Right renal pelvis (tissue), 4 donors: ENCODE measurements around the gene CDSN. TPM values are rescaled to one million over a fixed set of nuclear protein-coding genes. Genes with fewer than 3 reads are reported as not detected.
"Not testable (repeated sequence)": the region's sequence is repeated elsewhere in the genome, so short reads cannot be mapped to it uniquely, and the experiment has no call there.

Experiments
- DNase-seq, 4 donors: peaks; one replicate each; pipeline ENCODE4 v3.0.0-alpha.2; 2013; ENCODE audit warnings: low read depth in 4 of 4, low spot score in 3 of 4, missing footprints in 1 of 4
- polyA plus RNA-seq, 4 donors: library from polyadenylated mRNA; unstranded; fragments of 120-200 nt; gene quantifications; one replicate each; pipeline ENCODE4 v1.2.1, GENCODE V29; 2013; ENCODE audit not compliant: insufficient read length in 4 of 4

Gene CDSN
- polyA plus RNA-seq, 4 donors: 0.03 TPM; not detected in 3

DNA sequence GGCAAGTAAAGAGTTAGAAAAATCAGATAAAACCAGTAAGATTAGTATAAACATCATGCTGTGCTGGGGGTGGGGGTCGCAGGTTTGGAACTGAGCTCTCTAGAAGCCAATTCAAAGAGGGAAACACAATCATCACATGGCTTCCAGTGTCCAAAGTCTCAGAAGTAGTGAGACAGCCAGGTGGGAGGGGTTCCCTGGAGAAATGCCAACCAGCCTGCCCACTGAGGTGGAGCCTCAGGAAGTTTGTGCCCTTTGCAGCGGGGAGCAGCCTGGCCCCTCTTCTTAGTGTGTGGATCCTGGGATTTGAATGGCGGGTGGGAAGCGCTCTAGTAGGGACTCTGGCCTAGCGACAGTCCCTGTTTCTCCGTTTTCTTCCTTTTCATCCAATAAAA is 29.3 kb downstream of the CDSN start:
- DNase-seq: no peak

DNA sequence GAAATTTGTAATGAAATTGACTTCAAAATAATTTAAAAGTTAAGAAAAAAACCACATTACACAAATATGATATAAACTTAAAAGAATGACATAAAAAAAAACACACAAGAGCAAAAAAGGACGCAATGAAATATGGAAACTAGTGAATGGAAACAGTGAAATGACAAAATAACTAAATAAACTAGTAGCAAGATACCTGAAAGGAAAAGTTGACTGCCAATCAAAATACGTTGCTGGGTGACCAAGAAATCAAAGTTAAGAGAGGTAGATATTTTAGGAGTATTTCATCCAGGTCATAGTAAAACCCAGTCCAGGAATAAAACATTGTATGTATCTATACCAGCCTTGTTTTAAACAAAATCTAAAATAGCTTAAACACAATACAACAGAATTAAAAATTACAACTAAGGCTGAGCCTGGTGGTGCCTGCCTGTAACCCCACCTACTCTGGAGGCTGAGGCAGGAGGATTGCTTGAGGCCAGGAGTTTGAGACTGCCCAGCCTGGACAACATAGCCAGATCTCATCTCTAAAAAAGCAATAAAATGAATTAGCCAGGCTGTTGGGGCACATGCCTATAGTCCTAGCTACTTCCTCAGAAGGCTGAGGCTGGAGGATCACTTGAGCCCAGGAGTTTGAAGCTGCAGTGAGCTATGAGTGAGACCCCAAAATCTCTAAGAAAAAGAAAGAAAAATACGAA is 29.8 kb downstream of the CDSN start:
- no peak for DNase-seq

DNA sequence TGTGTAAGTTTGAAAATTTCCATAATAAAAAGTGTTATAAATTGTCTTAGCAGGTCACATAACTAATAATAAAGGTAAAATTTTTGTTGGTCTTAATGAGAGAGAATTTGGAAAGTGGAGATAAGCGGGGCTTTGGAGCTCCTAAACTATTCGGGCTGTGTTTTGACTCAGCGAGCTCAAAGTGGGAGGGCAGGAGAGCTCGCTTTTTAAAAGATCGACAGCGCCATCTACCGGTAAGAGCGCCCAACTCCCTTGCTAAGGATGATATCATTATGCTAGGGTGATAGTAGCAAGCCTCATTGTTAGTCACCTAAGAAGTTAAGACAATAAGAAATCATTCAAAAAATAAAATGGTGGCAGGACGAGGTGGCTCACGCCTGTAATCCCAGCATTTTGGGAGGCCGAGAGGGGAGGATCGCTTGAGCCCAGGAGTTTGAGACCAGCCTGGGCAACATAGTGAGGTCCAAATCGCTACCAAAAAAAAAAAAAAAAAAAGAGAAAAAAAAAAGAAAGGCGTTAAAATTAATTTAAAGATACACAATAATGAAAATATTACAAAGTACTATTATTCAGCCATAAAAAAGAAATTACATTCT is 32.7 kb downstream of the CDSN start:
- DNase-seq: peak; percentile 77 to 83 (median 78)

DNA sequence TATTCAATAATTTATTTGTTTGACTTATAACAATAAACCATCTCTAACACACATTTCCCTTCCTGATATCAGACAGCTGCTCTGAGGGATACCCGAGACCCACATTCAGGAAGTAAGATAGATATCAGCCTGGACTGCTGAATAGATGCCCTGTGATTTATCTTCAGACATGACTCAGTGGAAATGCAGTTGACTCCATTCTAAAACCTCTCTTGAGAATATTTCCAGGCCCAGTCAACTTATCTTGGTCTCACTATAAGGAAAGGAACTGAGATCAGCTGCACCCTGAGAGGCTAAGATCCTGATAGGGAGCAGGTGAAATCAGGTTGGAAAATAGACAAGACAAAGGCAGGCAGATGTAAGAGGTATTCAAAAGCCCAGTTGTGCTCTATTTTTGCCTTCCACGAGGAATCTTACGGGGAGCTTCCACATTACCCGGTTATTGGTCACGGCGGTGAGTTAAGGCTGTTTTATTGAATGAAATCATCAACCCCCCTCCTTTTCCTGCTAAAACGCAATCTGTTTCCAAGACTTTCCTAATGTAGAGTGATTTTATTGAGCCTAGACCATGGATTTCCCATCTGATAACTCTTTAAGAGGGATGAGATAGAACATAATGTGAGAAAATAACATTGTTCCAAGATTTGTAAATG is 33.3 kb downstream of the CDSN start:
- no peak for DNase-seq

DNA sequence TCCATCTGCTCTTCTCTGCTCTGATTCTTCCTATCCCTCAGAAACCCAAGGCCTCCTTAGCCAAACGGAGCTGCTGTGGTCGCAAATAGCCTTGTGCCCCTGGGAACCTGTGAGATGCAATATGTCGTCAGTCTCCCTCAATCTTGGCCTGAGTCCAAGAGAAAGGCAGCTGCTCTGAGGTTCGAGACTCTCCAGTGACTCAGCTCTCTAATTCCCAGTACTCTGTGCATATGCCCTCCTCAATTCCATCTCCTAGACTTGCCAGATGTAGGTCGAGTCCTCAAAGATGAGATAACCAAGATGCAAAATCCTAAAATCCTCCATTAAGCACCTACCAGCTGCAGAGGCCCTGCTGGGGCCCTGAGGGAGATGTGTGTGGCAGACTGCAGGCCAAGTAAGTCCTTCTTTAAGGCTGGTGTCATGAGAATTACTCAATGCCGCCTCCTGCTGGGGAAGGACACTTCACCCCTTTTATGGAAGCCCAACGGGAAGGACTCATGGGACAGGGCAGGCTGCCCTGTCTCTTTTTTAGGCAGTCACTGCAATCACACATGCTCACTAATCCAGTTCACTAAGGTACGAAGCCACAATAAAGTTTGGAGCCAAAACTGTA is 36.4 kb downstream of the CDSN start:
- no peak for DNase-seq

DNA sequence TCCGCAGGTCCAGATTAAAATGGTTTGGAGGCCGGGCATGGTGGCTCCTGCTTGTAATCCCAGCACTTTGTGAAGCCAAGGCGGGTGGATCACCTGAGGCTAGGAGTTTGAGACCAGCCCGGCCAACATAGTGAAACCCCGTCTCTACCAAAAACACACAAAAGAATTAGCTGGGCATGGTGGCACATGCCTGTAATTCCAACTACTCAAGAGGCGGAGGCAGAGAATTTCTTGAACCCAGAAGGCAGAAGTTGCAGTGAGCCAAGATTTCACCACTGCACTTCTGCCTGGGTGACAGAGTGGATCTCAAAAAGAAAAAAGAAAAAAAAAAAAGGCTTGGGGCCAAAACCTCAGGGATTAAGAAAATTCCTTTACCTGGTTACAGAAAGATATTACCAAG is 38.4 kb downstream of the CDSN start:
- no peak for DNase-seq

DNA sequence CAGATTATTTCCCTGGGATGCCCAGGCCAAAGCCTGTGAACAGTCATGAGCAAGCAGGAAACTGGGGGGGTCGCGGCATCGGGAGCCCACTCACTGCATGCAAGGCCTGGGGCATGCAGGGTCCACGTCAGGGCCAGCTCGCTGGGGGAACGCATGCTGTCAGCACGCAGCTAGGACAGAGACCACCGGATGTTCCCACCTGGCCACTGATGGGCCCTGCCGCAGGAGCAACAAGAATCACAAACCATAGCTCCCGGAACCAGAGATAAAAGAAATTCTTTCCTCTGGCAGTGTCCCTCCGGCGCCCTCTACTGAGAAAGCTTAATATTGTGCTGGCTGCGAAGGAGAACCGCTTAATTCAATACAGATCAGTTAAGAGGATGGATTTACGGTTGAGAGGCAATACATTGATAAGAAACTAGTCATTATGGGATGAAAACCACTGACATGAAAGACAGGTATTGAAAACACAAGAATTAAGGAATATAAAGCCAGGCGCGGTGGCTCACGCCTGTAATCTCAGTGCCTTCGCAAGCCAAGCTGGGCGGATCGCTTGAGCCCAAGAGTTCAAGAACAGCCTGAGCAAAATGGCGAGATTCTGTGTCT is 40.5 kb downstream of the CDSN start:
- peak in 3 of 4 donors; percentile 44 to 63 (median 45) for DNase-seq

DNA sequence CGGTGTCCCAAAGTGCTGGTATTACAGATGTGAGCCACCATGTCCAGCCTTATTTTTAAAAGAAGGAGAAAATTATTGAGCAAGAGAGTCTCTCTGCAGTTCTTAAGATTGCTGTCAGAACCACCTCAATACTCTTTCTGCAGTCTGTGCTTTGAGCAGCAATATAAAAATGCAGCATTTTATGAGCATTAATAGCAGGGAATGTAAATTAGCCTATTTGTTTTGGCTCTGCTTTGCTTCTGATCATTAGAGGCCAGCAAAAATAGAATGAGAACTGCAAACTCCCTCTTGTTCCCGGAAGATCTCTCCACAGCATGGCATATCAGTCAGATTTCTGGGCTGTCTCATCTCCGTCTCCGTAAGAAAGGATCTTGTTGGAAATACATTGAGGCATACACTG is 43.6 kb downstream of the CDSN start:
- no peak for DNase-seq

DNA sequence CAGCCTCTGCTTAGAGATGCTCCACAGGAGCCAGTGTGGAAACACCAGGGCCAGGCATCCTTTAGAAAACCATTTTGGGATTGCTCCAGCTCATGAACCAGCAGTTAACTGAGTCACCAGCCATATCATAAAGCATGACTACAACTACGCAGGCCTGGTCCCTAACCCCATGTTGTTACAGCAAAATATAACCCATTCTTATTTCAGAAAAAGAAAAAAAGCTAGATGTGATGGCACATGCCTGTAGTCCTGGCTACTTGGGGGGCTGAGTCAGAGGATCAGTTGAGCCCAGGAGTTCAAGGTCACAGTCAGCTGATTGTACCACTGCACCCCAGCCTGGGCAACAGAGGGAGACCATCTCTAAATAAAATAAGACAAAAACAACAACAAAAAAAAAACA is 44.7 kb downstream of the CDSN start:
- no peak for DNase-seq

DNA sequence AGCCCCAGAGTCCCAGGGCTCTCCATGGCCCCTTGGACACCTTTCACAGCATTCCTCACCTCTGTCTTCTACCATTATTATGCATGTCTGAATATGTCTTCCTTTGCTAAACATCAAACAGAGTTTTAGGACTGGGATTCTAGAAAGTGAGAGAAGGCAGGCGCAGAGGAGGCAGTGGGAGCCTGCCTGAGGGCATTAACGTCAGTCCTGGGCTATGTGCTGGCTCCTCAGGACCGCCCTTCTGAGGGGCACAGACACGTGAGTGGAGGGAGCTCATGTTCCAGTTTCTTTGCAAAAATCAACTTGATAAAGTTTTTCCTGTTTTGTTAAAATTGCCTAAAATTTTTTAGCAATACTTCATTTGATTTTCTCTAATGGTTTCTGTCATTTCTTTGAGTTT is 45.8 kb downstream of the CDSN start:
- no peak for DNase-seq

DNA sequence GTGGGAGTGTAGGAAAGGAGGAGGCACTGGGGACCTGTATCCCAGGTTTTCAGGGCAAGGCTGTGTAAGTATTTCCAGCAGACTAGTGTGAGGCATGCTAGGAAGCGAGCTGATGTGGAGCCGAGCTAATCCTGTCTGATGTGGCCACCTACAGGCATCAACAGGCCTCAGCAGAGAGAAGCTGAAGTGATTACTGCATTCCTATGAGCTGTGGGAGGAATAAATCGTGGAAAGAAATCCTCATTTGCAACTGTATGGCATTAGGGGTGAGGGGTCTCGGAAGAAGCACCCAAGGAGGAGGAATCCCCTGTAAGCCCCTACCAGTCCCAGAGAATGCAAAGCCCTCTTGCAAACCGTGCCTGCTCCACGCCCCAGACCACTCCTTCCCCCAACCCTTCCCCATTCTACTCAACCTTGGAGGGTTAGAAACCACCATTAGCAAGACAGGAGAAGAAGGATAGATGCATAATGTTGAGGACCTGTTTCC is 49.5 kb downstream of the CDSN start:
- peak in 1 of 4 donors; percentile 46 for DNase-seq

DNA sequence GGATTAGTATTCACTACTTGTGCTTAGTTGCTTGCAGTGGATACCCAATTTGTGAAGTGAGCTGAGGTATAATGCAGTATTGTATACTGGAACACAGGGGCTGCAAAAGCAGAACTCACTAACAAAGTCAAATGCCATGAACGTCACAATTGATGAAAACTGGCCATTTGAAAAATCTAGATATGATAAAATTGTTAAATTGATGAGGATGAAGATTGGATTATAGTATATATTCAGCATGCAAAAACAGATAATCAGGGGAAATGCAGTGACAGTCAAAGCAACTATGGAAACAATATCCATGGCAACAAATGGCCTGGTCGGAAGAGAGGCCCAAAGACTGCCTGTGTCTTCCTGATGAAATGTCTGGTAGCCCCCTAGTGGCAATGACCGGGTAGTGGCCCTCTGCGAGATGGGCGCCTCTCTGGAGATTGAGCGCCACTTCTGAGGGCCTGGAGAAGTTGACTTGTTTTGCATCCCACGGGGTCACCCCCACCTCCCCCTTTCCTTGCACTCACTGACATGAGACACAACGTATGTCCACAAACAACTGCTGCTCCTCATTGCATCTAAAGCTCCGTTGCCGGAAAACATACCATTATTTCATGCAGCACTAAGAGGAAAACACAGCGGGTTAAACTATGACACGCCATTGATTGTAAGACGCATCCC is 51.4 kb downstream of the CDSN start:
- peak in 3 of 4 donors; percentile 55 to 71 (median 69) for DNase-seq

DNA sequence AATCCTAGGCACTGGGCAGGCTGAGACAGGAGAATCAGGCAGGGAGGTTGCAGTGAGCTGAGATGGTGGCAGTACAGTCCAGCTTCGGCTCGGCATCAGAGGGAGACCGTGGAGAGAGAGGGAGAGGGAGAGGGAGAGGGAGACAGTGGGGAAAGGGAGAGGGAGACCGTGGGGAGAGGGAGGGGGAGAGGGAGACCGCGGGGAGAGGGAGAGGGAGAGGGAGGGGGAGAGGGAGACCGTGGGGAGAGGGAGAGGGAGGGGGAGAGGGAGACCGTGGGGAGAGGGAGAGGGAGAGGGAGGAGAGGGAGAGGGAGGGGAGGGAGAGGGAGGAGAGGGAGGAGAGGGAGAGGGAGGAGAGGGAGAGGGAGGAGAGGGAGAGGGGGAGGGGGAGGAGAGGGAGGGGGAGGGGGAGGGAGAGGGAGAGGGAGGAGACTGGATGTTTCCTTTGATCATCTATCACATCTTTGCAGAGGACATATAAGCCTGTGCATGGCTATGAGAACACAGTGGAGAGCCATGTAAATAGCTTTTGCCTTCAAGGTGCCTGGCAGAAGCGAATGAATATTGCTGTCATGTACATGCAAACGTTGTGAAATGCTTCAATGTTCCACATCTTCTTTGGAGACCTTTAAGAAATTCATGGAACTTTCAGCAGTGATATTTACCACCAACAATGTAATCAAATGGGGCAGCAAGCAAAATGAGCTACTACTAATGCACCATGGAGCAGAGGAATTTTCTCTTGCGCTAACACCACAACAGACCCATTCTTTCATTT is 52.2 kb downstream of the CDSN start:
- DNase-seq: not testable (repeated sequence)

DNA sequence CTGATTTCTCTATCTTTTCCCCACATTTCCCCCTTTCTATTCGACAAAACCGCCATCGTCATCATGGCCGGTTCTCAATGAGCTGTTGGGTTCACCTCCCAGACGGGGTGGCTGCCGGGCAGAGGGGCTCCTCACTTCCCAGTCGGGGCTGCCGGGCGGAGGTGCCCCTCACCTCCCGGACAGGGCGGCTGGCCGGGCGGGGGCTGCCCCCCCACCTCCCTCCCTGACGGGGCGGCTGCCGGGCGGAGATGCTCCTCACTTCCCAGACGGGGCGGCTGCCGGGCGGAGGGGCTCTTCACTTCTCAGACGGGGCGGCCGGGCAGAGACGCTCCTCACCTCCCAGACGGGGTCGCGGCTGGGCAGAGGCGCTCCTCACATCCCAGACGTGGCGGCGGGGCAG is 53.2 kb downstream of the CDSN start:
- DNase-seq: not testable (repeated sequence)

DNA sequence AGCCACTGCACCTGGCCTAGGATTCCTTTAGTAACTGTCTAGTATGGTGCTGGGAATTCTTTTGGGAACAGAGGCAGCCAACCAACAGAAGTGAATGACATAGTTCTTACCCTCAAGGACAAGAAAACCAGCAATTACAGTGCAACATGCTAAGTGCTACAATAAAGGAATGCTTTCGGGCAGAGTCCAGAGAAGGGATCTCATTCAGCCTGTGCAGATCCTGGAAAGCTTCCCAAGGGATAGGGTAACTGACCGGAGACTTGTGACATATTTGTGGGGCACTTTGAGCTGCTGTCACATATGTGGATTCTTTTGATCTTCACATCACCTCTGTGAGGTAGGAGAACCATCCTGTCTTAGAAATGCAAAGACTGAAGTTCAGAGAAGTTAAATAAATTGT is 54.7 kb downstream of the CDSN start:
- no peak for DNase-seq

Other genes with a start within 250 kb of the CDSN start
- gene DDR1, start 235.9 kb downstream of the CDSN start, polyA plus RNA-seq: 100 to 1,000 TPM; 164 to 211 (median 178) TPM
- 10 to 100 TPM; 41.7 to 47.1 (median 44.8) TPM for gene GTF2H4, start 212.2 kb downstream of the CDSN start, polyA plus RNA-seq
- 10 to 100 TPM; 30.5 to 47.1 (median 35.5) TPM for gene VARS2, start 206.2 kb downstream of the CDSN start, polyA plus RNA-seq
- 1 to 10 TPM; 1.0 to 1.8 (median 1.5) TPM for gene SFTA2, start 188.3 kb downstream of the CDSN start, polyA plus RNA-seq
- under 1 TPM in 2 of 4 donors, not detected in 2; 0.05 to 0.06 TPM for gene MUCL3, start 179.5 kb downstream of the CDSN start, polyA plus RNA-seq
- under 1 TPM in 1 of 4 donors, not detected in 3; 0.01 TPM for gene MUC21, start 136.7 kb downstream of the CDSN start, polyA plus RNA-seq
- not detected for gene MUC22, start 110.0 kb downstream of the CDSN start, polyA plus RNA-seq
- not detected for gene C6orf15, start 7.9 kb downstream of the CDSN start, polyA plus RNA-seq
- gene PSORS1C1, start 5.6 kb downstream of the CDSN start, polyA plus RNA-seq: under 1 TPM in 2 of 4 donors, not detected in 2; 0.29 to 0.59 TPM
- not detected for gene PSORS1C2, start 18.6 kb upstream of the CDSN start, polyA plus RNA-seq
- gene CCHCR1, start 37.4 kb upstream of the CDSN start, polyA plus RNA-seq: 10 to 100 TPM; 26.1 to 33.6 (median 29.8) TPM
- 10 to 100 TPM; 17.2 to 20.1 (median 18.1) TPM for gene TCF19, start 38.1 kb upstream of the CDSN start, polyA plus RNA-seq
- 1 to 10 TPM; 1.6 to 7.3 (median 3.0) TPM for gene POU5F1, start 50.2 kb upstream of the CDSN start, polyA plus RNA-seq
- 100 to 1,000 TPM in 2 of 4 donors, 10 to 100 TPM in 2; 91.2 to 180 (median 118) TPM for gene HLA-C, start 151.6 kb upstream of the CDSN start, polyA plus RNA-seq
- gene HLA-B, start 236.7 kb upstream of the CDSN start, polyA plus RNA-seq: 100 to 1,000 TPM; 110 to 214 (median 158) TPM